Measurements from ENCODE around the gene DCUN1D2. TPM values are rescaled to one million over a fixed set of nuclear protein-coding genes. Genes with fewer than 3 reads are reported as not detected.

The DCUN1D2 gene
- total RNA-seq, 1 donor from 2014 or later: 26.2 TPM

GRCh38 chr13:113431171-113431570, 59.3 kb downstream of the DCUN1D2 start:
- POLR2A ChIA-PET: no interaction called here
- Mint-ChIP-seq H3K4me3 (no peak overlapping the region), H3K9me3 (no peaks in the 10 kb centered on the region), H3K4me1 (no peaks in the 10 kb centered on the region), H3K27me3 (no peaks in the 10 kb centered on the region), H3K27ac (no peak overlapping the region), H3K36me3 (ENCODE audit: low read depth) (no peaks in the 10 kb centered on the region)
- TF ChIP-seq, protein P1, sequence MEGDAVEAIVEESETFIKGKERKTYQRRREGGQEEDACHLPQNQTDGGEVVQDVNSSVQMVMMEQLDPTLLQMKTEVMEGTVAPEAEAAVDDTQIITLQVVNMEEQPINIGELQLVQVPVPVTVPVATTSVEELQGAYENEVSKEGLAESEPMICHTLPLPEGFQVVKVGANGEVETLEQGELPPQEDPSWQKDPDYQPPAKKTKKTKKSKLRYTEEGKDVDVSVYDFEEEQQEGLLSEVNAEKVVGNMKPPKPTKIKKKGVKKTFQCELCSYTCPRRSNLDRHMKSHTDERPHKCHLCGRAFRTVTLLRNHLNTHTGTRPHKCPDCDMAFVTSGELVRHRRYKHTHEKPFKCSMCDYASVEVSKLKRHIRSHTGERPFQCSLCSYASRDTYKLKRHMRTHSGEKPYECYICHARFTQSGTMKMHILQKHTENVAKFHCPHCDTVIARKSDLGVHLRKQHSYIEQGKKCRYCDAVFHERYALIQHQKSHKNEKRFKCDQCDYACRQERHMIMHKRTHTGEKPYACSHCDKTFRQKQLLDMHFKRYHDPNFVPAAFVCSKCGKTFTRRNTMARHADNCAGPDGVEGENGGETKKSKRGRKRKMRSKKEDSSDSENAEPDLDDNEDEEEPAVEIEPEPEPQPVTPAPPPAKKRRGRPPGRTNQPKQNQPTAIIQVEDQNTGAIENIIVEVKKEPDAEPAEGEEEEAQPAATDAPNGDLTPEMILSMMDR (IDR thresholded peaks at IDR 0.05): no peak
- intact Hi-C loops (cut with micrococcal nuclease): no loop called here
- no peak for DNase-seq
- CTCF ChIA-PET: no interaction called here
- ATAC-seq (ENCODE audit: low read depth): no peak

DNA sequence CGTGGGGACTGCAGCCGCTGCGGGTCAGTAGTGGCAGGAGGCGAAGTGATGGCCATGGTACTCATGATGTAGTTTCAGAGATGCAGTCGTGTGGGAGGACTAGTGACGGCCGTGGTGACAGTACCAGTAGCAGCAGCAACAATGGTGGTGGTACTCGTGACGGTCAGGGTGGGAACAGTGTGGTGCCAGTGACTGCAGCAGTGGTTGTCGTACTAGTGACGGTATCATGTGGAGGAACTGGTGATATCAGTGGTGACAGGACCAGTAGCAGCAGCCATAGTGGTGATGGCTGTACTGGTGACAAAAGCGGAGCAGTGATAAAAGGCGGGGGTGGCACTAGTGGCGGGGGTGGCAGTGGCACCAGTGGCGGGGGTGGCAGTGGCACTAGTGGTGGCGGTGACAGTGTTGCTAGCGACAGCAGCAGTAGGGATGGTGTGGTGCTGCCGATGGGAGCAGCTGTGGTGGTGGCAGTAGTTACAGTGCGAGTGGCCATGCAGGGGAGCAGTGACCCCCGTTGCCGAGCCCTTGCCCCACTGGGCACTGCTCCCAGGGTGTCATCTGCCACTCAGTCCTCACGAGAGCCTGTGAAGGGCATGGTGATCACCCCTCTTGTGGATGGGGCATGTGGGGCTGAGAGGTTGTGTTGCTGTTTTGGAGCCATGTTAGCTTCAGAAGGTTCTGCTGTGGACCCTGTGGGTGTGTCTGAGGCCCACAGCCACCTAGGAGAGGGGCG, 60.0 kb downstream of the DCUN1D2 start:
- Mint-ChIP-seq H3K27me3 (no peaks in the 10 kb centered on the region), H3K27ac (no peak overlapping the region), H3K4me3 (no peak overlapping the region), H3K4me1 (no peaks in the 10 kb centered on the region), H3K9me3 (no peaks in the 10 kb centered on the region), H3K36me3 (ENCODE audit: low read depth) (no peaks in the 10 kb centered on the region)
- ChIA-PET CTCF (no interaction called here), POLR2A (no interaction called here)
- no peak for ATAC-seq (ENCODE audit: low read depth)
- intact Hi-C loops (cut with micrococcal nuclease): no loop called here
- no peak for DNase-seq
- TF ChIP-seq, protein P1 (IDR thresholded peaks at IDR 0.05): no peak

- ChIA-PET POLR2A (no interaction called here), CTCF (no interaction called here)
- Mint-ChIP-seq H3K4me1 (no peaks in the 10 kb centered on the region), H3K9me3 (no peaks in the 10 kb centered on the region), H3K4me3 (no peak overlapping the region), H3K27me3 (no peaks in the 10 kb centered on the region), H3K27ac (no peak overlapping the region), H3K36me3 (ENCODE audit: low read depth) (no peaks in the 10 kb centered on the region)
- DNase-seq (no peak), ATAC-seq (ENCODE audit: low read depth) (no peak)
- intact Hi-C loops (cut with micrococcal nuclease): no loop called here
- TF ChIP-seq, protein P1 (IDR thresholded peaks at IDR 0.05): no peak
Observed at GRCh38 chr13:113429608-113429985, 60.9 kb downstream of the DCUN1D2 start.

GRCh38 chr13:113428871-113429607, 61.5 kb downstream of the DCUN1D2 start:
- ATAC-seq (ENCODE audit: low read depth) (no peak), DNase-seq (no peak)
- Mint-ChIP-seq H3K36me3 (ENCODE audit: low read depth) (no peaks in the 10 kb centered on the region), H3K27ac (no peak overlapping the region), H3K9me3 (no peaks in the 10 kb centered on the region), H3K4me3 (no peak overlapping the region), H3K27me3 (no peaks in the 10 kb centered on the region), H3K4me1 (no peaks in the 10 kb centered on the region)
- intact Hi-C loops (cut with micrococcal nuclease): no loop called here
- ChIA-PET POLR2A (no interaction called here), CTCF (no interaction called here)
- TF ChIP-seq, protein P1 (IDR thresholded peaks at IDR 0.05): no peak

DNA sequence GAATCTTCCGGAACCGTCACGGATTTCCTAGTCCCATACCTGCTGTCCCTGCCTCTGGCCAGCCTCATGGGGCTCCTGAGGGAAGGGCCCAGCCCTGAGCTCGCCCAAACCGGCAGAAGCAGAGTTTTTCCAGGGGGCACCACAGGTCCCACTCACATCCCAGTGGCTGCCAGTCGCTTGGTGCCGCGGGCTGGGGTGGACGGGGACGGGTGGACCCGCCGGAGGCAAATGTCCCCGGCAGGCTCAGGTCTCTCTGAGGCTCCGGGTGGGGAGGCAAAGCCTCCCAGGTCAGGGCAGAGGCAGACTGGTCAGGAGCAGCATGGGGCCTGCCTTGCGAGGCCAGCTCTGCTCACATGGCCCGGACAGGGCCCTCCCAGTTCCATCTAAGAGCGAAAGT, 62.0 kb downstream of the DCUN1D2 start:
- no peaks in the 10 kb centered on the region for H3K27me3 Mint-ChIP-seq
- H3K9me3 Mint-ChIP-seq: no peaks in the 10 kb centered on the region
- TF ChIP-seq, protein P1 (IDR thresholded peaks at IDR 0.05): no peak
- intact Hi-C loops (cut with micrococcal nuclease): no loop called here
- H3K36me3 Mint-ChIP-seq (ENCODE audit: low read depth): no peaks in the 10 kb centered on the region
- no peaks in the 10 kb centered on the region for H3K4me1 Mint-ChIP-seq
- H3K4me3 Mint-ChIP-seq: no peak overlapping the region
- no peak overlapping the region for H3K27ac Mint-ChIP-seq
- ChIA-PET CTCF (no interaction called here), POLR2A (no interaction called here)
- no peak for ATAC-seq (ENCODE audit: low read depth)
- DNase-seq: no peak
